MM.1S (cell line): Measurements from ENCODE around the gene PSMB10.

Experiments used
- DNase-seq: peaks from one replicate; pipeline ENCODE4 v3.0.0-alpha.2; 2015
- H2AFZ ChIP-seq: fragments of 300-600 bp; sonication (generic); 2 replicates; pipeline ENCODE4 v1.6.0; 2016; ENCODE audit warnings: antibody characterized with exemption, low read length
- H3F3A ChIP-seq: fragments of 300-600 bp; sonication (generic); 2 replicates; pipeline ENCODE4 v1.6.1; 2016; ENCODE audit warnings: mild to moderate bottlenecking, antibody characterized with exemption, low read length, moderate library complexity, mixed read lengths; ENCODE audit not compliant: insufficient read depth
- H3K27ac ChIP-seq: fragments of 300-600 bp; sonication (generic); 2 replicates; pipeline ENCODE4 v1.5.1; 2016; ENCODE audit warnings: mild to moderate bottlenecking, low read length
- H3K27me3 ChIP-seq: fragments of 300-600 bp; sonication (generic); replicated peaks from 2 replicates; pipeline ENCODE4 v1.6.0; 2016; ENCODE audit warnings: low read length; ENCODE audit not compliant: insufficient read depth
- H3K36me3 ChIP-seq: fragments of 300-600 bp; sonication (generic); replicated peaks from 2 replicates; pipeline ENCODE4 v1.6.1; 2016; ENCODE audit warnings: mild to moderate bottlenecking, low read length, mixed read lengths; ENCODE audit not compliant: insufficient read depth
- H3K4me1 ChIP-seq: fragments of 300-600 bp; sonication (generic); 2 replicates; pipeline ENCODE4 v1.6.1; 2016; ENCODE audit warnings: low read length, mixed read lengths
- H3K4me2 ChIP-seq: fragments of 300-600 bp; sonication (generic); 2 replicates; pipeline ENCODE4 v1.6.0; 2016; ENCODE audit warnings: low read depth, low read length
- H3K4me3 ChIP-seq: fragments of 300-600 bp; sonication (generic); 2 replicates; pipeline ENCODE4 v1.5.1; 2016; ENCODE audit warnings: low read length, mixed read lengths
- H3K79me2 ChIP-seq: fragments of 300-600 bp; sonication (generic); 2 replicates; pipeline ENCODE4 v1.6.1; 2016; ENCODE audit warnings: mixed run types, low read length, mixed read lengths
- H3K9ac ChIP-seq: fragments of 300-600 bp; sonication (generic); 2 replicates; pipeline ENCODE4 v1.6.1; 2016; ENCODE audit warnings: low read length, mixed read lengths
- H3K9me2 ChIP-seq: fragments of 300-600 bp; sonication (generic); replicated peaks from 2 replicates; pipeline ENCODE4 v1.6.1; 2016; ENCODE audit warnings: mild to moderate bottlenecking, low read length, mixed read lengths; ENCODE audit not compliant: insufficient read depth
- H3K9me3 ChIP-seq: fragments of 300-600 bp; sonication (generic); replicated peaks from 2 replicates; pipeline ENCODE4 v1.6.1; 2016; ENCODE audit warnings: mild to moderate bottlenecking, low read length, mixed read lengths; ENCODE audit not compliant: insufficient read depth
- H4K20me1 ChIP-seq: fragments of 300-600 bp; sonication (generic); 2 replicates; pipeline ENCODE4 v1.6.1; 2016; ENCODE audit warnings: mild to moderate bottlenecking, low read length, moderate library complexity, mixed read lengths; ENCODE audit not compliant: insufficient read depth
- EZH2 ChIP-seq: fragments of 300-600 bp; sonication (generic); optimal IDR thresholded peaks from 2 replicates; pipeline ENCODE3; 2017; ENCODE audit warnings: low read depth, mild to moderate bottlenecking, antibody characterized with exemption, low read length, mixed read lengths
- EZH2phosphoT487 ChIP-seq: fragments of 300-600 bp; sonication (generic); IDR thresholded peaks from 2 replicates; pipeline ENCODE4 v1.6.1; 2018; ENCODE audit warnings: antibody characterized with exemption, low read length
- TF ChIP-seq, protein P1 (sequence below): fragments of 300-600 bp; sonication (generic); IDR thresholded peaks from 2 replicates; pipeline ENCODE4 v1.5.1; 2016; ENCODE audit warnings: antibody characterized with exemption, low read length, mixed read lengths

PSMB10 gene

DNA sequence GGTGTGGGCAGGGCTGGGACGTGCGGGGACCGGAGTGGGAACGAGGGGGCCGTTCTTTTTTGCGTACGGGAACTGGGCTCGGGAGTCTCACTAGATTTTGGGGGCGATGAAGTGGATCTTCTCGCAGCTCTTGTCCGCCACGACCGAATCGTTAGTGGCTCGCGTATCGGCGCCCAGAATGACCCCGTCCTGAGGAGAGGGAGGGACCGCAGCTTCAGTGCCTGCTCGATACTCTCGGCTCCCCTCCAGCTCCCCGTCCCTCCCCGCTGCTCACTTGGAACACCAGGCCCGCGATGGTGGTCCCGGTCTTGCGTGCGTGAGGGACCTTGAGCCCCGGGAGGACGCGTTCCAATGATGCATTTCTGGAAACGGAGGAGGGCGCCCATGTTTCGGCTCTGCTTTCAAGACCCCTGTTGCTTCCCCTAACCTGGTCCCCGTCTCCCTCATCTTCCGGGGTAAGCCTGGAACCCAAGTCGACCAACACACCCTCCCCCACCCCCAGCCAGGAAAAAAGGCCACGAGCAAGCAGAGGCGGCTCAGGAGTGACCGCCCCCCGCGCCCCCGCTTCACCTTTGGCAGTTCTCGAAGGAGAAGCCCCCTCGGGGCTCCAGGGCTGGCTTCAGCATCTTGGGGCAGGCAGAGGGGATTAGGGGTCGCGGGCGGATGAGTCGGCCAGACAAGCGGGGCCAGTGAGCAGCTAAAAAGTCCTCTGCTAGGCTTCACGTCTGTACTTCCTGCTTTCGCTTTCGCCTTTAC is at the start of gene PSMB10:
PSMB10 (minus strand) TSS at position 727 of the 756 bp plus-strand sequence; CDS start at position 626, 101 bp downstream.
- no peak for DNase-seq
- H3K79me2 ChIP-seq: peaks cover 30% of the 10 kb centered on the region
- no peaks in the 10 kb centered on the region for H3K9me3 ChIP-seq
- H3K27me3 ChIP-seq: no peaks in the 10 kb centered on the region
- H3K36me3 ChIP-seq: no peaks in the 10 kb centered on the region; the same call in 1 of the 2 replicates
- H3K27ac ChIP-seq: peak within 1 kb of the TSS; percentile 82
- H3K9ac ChIP-seq: peak within 1 kb of the TSS; percentile 89
- H3K4me1 ChIP-seq: peaks cover 15% of the 10 kb centered on the region
- H3F3A ChIP-seq: peaks cover 16% of the 10 kb centered on the region
- TF ChIP-seq, protein P1, sequence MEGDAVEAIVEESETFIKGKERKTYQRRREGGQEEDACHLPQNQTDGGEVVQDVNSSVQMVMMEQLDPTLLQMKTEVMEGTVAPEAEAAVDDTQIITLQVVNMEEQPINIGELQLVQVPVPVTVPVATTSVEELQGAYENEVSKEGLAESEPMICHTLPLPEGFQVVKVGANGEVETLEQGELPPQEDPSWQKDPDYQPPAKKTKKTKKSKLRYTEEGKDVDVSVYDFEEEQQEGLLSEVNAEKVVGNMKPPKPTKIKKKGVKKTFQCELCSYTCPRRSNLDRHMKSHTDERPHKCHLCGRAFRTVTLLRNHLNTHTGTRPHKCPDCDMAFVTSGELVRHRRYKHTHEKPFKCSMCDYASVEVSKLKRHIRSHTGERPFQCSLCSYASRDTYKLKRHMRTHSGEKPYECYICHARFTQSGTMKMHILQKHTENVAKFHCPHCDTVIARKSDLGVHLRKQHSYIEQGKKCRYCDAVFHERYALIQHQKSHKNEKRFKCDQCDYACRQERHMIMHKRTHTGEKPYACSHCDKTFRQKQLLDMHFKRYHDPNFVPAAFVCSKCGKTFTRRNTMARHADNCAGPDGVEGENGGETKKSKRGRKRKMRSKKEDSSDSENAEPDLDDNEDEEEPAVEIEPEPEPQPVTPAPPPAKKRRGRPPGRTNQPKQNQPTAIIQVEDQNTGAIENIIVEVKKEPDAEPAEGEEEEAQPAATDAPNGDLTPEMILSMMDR: no peak
- TF ChIP-seq EZH2phosphoT487 (no peak), EZH2 (no peak)
- peak within 1 kb of the TSS; percentile 87 for H3K4me2 ChIP-seq
- H4K20me1 ChIP-seq: no peaks in the 10 kb centered on the region
- H3K9me2 ChIP-seq: no peaks in the 10 kb centered on the region
- H3K4me3 ChIP-seq: peak within 1 kb of the TSS; percentile 99
- H2AFZ ChIP-seq: peak within 1 kb of the TSS; percentile 69

DNA sequence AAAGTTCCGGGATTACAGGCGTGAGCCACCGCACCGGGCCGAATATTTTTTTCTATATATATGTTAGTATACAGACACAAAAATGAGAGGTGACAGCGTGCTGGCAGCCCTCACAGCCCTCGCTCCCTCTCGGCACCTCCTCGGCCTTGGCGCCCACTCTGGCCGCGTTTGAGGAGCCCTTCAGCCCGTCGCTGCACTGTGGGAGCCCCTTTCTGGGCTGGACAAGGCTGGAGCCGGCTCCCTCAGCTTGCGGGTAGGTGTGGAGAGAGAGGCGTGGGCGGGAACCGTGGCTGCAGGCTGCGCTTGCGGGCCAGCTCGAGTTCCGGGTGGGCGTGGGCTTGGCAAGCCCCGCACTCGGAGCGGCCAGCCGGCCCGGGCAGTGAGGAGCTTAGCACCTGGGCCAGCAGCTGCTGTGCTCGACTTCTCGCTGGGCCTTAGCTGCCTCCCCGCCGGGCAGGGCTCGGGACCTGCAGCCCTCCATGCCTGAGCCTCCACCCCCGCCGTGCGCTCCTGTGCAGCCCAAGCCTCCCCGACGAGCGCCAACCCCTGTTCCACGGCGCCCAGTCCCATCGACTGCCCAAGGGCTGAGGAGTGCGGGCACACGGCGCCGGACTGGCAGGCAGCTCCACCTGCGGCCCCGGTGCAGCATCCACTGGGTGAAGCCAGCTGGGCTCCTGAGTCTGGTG is 45.5 kb upstream of the PSMB10 start:
- Histone ChIP-seq H3K36me3 (no peaks in the 10 kb centered on the region), H3K4me2 (no peak overlapping the region), H4K20me1 (no peaks in the 10 kb centered on the region), H3K9me3 (no peaks in the 10 kb centered on the region), H3K27me3 (no peaks in the 10 kb centered on the region), H3F3A (peaks cover 7% of the 10 kb centered on the region), H3K9ac (no peak overlapping the region), H3K9me2 (no peaks in the 10 kb centered on the region), H3K4me1 (peaks cover 10% of the 10 kb centered on the region; the same call in 1 of the 2 replicates), H3K79me2 (no peaks in the 10 kb centered on the region), H3K27ac (no peak overlapping the region), H3K4me3 (no peak overlapping the region), H2AFZ (no peak overlapping the region)
- TF ChIP-seq, protein P1: no peak
- TF ChIP-seq EZH2phosphoT487 (no peak), EZH2 (no peak)
- DNase-seq: no peak

DNA sequence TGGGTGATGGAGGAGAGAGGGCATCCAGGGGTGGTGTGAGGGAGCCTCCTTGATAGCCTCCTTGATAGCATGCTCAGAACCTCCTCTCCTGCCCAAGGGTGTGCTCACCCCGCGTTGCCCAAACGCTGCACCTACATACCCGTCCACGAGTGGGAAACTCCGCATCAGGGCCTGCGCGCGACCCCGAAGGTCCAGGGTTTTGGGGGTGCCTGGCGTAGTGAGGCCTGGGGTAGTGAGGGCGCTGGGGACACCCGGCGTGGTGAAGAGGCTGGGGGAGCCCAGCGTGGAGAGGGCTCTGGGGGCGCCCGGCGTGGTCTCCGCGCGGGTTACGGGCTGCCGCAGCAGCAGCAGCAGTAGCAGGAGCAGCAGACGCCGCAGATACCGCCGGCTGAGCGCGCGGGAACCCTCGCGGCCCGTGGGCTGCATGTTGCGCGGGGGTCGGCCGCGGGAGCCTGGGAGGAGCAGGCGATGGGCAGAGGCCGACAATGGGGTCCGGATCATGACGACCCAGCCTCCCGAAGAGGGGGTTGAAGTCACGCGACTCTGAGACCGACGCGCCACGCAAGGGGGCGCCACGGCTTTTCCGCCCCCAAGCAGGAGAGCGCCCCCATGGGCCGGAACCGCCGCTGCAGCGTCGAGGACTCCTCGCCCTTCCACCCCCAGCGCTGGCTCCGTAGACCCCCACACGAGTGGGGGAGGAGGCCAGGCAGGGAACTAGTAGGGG is 43.5 kb upstream of the PSMB10 start, which contains the start of gene DPEP3:
DPEP3 (minus strand) TSS at position 545 of the 724 bp plus-strand sequence; CDS start at position 426, 119 bp downstream.
- Histone ChIP-seq H3K4me2 (no peak within 1 kb of the TSS), H3K4me3 (no peak within 1 kb of the TSS), H3K36me3 (no peaks in the 10 kb centered on the region), H3K79me2 (no peaks in the 10 kb centered on the region), H3K27me3 (no peaks in the 10 kb centered on the region), H3K4me1 (peaks cover 17% of the 10 kb centered on the region), H4K20me1 (no peaks in the 10 kb centered on the region), H3K9ac (no peak within 1 kb of the TSS), H3K9me3 (no peaks in the 10 kb centered on the region), H3K27ac (no peak within 1 kb of the TSS), H3F3A (peaks cover 11% of the 10 kb centered on the region), H2AFZ (no peak within 1 kb of the TSS), H3K9me2 (no peaks in the 10 kb centered on the region)
- TF ChIP-seq, protein P1: no peak
- no peak for TF ChIP-seq EZH2phosphoT487
- TF ChIP-seq EZH2: no peak
- no peak for DNase-seq
